ENCODE measurements around the gene SEMA7A.

GRCh38 chr15:74428442-74428787 lies 5.3 kb downstream of the SEMA7A start:
- TF ChIP-seq CTCF (IDR thresholded peaks at IDR 0.05; ENCODE audit: insufficient read depth, low read length, poor library complexity, severe bottlenecking), result no peak
- TF ChIP-seq EZH2phosphoT487 (conservative IDR thresholded peaks at IDR 0.05; ENCODE audit: low read length), result no peak
